Endodermal cell (in vitro differentiated cells): ENCODE measurements around the gene ANKMY1. TPM values are rescaled to one million over a fixed set of nuclear protein-coding genes. Genes with fewer than 3 reads are reported as not detected.

ENCODE experiments used
- DNase-seq: peaks from one replicate; pipeline ENCODE4 v3.0.0-alpha.2; 2017
- H3K27ac ChIP-seq: 2 replicates; pipeline ENCODE4 v1.5.1; 2013; ENCODE audit warnings: mild to moderate bottlenecking, low read depth, low read length, moderate library complexity
- H3K27me3 ChIP-seq: 2 replicates; pipeline ENCODE4 v1.6.1; 2013; ENCODE audit warnings: mild to moderate bottlenecking, low read length, moderate library complexity; ENCODE audit not compliant: insufficient read depth, control insufficient read depth, poor library complexity, severe bottlenecking
- H3K36me3 ChIP-seq: 2 replicates; pipeline ENCODE4 v1.7.0; 2013; ENCODE audit warnings: mild to moderate bottlenecking, low read length, moderate library complexity; ENCODE audit not compliant: control insufficient read depth, insufficient read depth
- H3K4me1 ChIP-seq: one replicate; pipeline ENCODE4 v1.7.0; 2013; ENCODE audit warnings: low read length; ENCODE audit not compliant: control insufficient read depth, insufficient read depth
- H3K4me3 ChIP-seq: 2 replicates; pipeline ENCODE4 v1.5.1; 2013; ENCODE audit warnings: mild to moderate bottlenecking, low read length, moderate library complexity
- H3K9ac ChIP-seq: 2 replicates; pipeline ENCODE4 v1.6.1; 2013; ENCODE audit warnings: mild to moderate bottlenecking, low read length, moderate library complexity; ENCODE audit not compliant: poor library complexity, severe bottlenecking; ENCODE audit errors: extremely low read depth
- H3K9me3 ChIP-seq: 2 replicates; pipeline ENCODE4 v1.6.1; 2013; ENCODE audit warnings: mild to moderate bottlenecking, low read length, moderate library complexity; ENCODE audit not compliant: control insufficient read depth
- H3K27ac Mint-ChIP-seq: 2 replicates; pipeline ENCODE4 v1.8.0; 2020; ENCODE audit warnings: mixed read lengths
- H3K27me3 Mint-ChIP-seq: 2 replicates; pipeline ENCODE4 v1.8.0; 2021; ENCODE audit warnings: mild to moderate bottlenecking, mixed read lengths; ENCODE audit not compliant: insufficient read depth
- H3K36me3 Mint-ChIP-seq: 2 replicates; pipeline ENCODE4 v1.8.0; 2020; ENCODE audit warnings: low read depth, mixed read lengths
- H3K4me1 Mint-ChIP-seq: 2 replicates; pipeline ENCODE4 v1.8.0; 2020; ENCODE audit warnings: mixed read lengths
- H3K4me3 Mint-ChIP-seq: 2 replicates; pipeline ENCODE4 v1.8.0; 2020; ENCODE audit warnings: mild to moderate bottlenecking, moderate library complexity, mixed read lengths
- H3K9me3 Mint-ChIP-seq: 2 replicates; pipeline ENCODE4 v1.8.0; 2020; ENCODE audit warnings: mild to moderate bottlenecking, mixed read lengths
- WGBS, 2 experiments: methylation state at CpG; one replicate each; pipeline versions ENCODE4 v1.1.5 to v1.1.7; 2013; ENCODE audit warnings: missing lambda C conversion rate in 2 of 2, mixed read lengths in 1 of 2; ENCODE audit not compliant: insufficient coverage in 1 of 2, insufficient read length in 1 of 2; 5-methylcytosine and 5-hydroxymethylcytosine counted together
- total RNA-seq, 2 donors: library from RNA; stranded (reverse); fragmentation: NEBNext Ultra II Directional in 1 of 2; extraction: Animal tissue kit (Norgen Biotek cat#: 25700) in 1 of 2; gene quantifications; 2 replicates in 1 of 2; 3 replicates in 1 of 2; pipeline ENCODE4 v1.2.1, GENCODE V29; 2021
- TF ChIP-seq, protein P1 (sequence below): fragments of 200-600 bp; sonication (generic); conservative IDR thresholded peaks from 2 replicates; pipeline ENCODE4 v1.5.0; 2021; ENCODE audit warnings: antibody characterized with exemption, mild to moderate bottlenecking

ANKMY1 gene
- total RNA-seq, 2 donors from 2014 or later, result 7.4 to 13.3 TPM

DNA sequence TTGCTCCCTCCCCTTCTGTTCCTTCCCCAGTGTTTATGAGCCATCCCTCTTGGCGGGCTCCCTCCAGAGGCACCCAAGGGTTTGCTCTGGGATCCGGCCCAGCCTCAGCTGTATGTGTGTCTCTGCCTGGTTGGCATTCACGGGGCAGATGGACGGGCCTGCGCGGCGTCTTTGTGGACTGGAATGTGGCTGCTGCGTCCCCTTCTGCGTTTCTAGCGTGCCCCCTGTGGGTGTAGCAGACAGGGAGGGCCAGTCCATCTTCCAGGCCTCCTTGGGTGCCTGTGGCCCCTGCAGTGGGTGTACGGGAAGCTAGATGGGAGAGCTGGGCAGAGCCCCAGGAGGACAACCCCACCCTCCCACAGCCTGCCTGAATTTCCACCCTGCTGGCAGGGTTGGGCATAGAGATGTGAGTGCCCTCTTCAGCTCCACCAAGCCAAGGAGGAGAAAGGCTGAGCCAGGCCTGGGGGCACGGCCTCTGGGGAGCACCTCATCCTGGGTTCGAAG is 106.6 kb downstream of the ANKMY1 start:
- H3K27ac ChIP-seq, result no peak overlapping the region
- peaks cover 3% of the 10 kb centered on the region for H3K4me1 ChIP-seq
- H3K9me3 ChIP-seq, result no peaks in the 10 kb centered on the region
- Mint-ChIP-seq H3K4me1 (peaks cover 17% of the 10 kb centered on the region), H3K27ac (no peak overlapping the region), H3K4me3 (peak overlapping the region; percentile 52), H3K9me3 (no peaks in the 10 kb centered on the region), H3K36me3 (no peaks in the 10 kb centered on the region), H3K27me3 (peaks cover 33% of the 10 kb centered on the region)
- no peak overlapping the region for H3K4me3 ChIP-seq
- no peak overlapping the region for H3K9ac ChIP-seq
- peaks cover 15% of the 10 kb centered on the region for H3K27me3 ChIP-seq
- TF ChIP-seq, protein P1, sequence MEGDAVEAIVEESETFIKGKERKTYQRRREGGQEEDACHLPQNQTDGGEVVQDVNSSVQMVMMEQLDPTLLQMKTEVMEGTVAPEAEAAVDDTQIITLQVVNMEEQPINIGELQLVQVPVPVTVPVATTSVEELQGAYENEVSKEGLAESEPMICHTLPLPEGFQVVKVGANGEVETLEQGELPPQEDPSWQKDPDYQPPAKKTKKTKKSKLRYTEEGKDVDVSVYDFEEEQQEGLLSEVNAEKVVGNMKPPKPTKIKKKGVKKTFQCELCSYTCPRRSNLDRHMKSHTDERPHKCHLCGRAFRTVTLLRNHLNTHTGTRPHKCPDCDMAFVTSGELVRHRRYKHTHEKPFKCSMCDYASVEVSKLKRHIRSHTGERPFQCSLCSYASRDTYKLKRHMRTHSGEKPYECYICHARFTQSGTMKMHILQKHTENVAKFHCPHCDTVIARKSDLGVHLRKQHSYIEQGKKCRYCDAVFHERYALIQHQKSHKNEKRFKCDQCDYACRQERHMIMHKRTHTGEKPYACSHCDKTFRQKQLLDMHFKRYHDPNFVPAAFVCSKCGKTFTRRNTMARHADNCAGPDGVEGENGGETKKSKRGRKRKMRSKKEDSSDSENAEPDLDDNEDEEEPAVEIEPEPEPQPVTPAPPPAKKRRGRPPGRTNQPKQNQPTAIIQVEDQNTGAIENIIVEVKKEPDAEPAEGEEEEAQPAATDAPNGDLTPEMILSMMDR, result peak; percentile 15
- no peak for DNase-seq
- H3K36me3 ChIP-seq, result no peaks in the 10 kb centered on the region
- WGBS, 2 experiments, result 91 to 95% methylated on average over 7 to 13 of the region's 13 CpGs

DNA sequence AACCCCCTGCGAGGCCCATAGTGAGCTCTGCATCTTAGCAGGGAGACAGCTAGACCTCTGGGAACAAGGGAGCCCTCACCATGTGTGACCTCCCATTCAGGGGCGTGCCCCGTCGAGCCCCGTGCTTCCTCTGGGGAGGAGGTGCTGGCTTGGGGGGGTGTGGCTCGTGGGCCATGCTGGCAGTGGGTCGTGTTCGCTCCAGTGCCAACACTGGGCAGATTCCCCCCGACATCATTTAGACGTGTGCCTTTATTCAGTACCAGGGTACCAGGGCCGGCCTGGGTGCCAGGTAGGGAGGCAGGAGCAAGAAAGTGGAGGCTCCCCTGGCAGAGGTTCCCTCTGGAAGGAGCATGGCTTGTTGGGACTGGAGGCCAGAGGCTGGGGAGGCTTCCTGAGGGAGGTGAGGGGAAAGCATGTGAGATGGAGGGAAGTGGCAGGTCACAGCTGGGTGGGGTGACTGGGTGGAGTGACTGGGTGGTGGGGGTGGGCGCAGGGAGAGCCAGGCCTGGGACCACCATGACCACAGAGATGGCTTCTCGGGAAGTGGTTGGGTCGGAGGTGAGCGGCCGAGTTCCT is 107.2 kb downstream of the ANKMY1 start:
- no peaks in the 10 kb centered on the region for H3K36me3 ChIP-seq
- Mint-ChIP-seq H3K27me3 (peaks cover 32% of the 10 kb centered on the region), H3K9me3 (no peaks in the 10 kb centered on the region), H3K36me3 (peaks cover 4% of the 10 kb centered on the region), H3K4me1 (peaks cover 17% of the 10 kb centered on the region), H3K4me3 (no peak overlapping the region), H3K27ac (no peak overlapping the region)
- H3K27ac ChIP-seq, result no peak overlapping the region
- peaks cover 3% of the 10 kb centered on the region for H3K4me1 ChIP-seq
- no peak overlapping the region for H3K9ac ChIP-seq
- H3K4me3 ChIP-seq, result no peak overlapping the region
- TF ChIP-seq, protein P1, result no peak
- H3K27me3 ChIP-seq, result peaks cover 15% of the 10 kb centered on the region
- no peaks in the 10 kb centered on the region for H3K9me3 ChIP-seq
- WGBS, 2 experiments, result 88 to 93% methylated on average over 5 to 16 of the region's 16 CpGs
- DNase-seq, result no peak

DNA sequence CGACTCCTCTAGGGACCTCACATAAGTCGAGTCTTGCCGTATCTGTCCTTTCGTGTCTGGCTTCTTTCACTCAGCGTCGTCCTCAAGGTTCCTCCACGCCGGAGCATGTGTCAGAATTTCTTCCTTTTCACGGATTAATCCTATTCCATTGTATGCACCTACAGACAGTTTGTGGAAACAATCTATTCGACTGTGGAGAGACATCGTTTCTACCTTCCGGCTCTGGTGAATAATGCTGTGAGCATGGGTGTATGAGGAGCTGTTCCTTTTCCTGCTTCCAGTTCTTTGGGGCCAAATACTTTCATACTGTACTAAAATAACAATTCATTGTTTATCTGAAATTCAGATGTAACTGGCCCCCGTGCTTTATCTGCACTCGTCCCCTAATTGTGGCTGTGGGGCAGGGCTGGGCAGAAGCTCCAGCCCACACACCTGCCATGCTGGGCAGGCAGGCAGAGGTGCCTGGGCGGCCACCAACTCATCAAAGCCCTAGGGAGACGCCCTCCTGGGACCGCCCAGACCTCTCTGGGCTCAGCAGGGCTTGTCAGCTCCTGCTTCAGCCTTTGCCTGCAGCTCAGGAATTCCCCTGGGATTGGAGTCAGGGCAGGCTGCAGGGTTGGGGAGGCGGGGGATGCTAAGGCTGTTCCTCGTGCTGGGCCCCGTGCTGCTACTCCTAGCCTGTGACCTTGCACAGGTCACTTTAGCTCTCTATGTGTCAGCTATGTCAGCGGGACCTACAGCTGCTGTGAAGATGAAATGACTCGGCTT is 107.8 kb downstream of the ANKMY1 start:
- WGBS, 2 experiments, result 80 to 81% methylated on average over 14 to 22 of the region's 22 CpGs
- H3K4me3 Mint-ChIP-seq, result no peak overlapping the region
- H3K9me3 Mint-ChIP-seq, result no peaks in the 10 kb centered on the region
- peaks cover 13% of the 10 kb centered on the region for H3K27me3 ChIP-seq
- peaks cover 26% of the 10 kb centered on the region for H3K27me3 Mint-ChIP-seq
- H3K4me1 Mint-ChIP-seq, result peaks cover 16% of the 10 kb centered on the region
- H3K9me3 ChIP-seq, result no peaks in the 10 kb centered on the region
- H3K27ac ChIP-seq, result no peak overlapping the region
- peaks cover 4% of the 10 kb centered on the region for H3K36me3 Mint-ChIP-seq
- no peak overlapping the region for H3K27ac Mint-ChIP-seq
- DNase-seq, result peak; percentile 66
- H3K4me3 ChIP-seq, result no peak overlapping the region
- TF ChIP-seq, protein P1, result no peak
- no peak overlapping the region for H3K9ac ChIP-seq
- H3K36me3 ChIP-seq, result no peaks in the 10 kb centered on the region
- H3K4me1 ChIP-seq, result no peaks in the 10 kb centered on the region
